Cardiac fibroblast (primary cell): ENCODE results near the gene PGAM2.

Experiments used
- DNase-seq, 2 donors: peaks; one replicate each; pipeline versions ENCODE4 v3.0.0 to v3.0.0-alpha.2; 2010; ENCODE audit warnings: low read depth in 2 of 2
- H3K4me3 ChIP-seq, 2 donors: replicated peaks in 1 of 2; 1 replicate in 1 of 2; 2 replicates in 1 of 2; pipeline ENCODE4 v1.5.1; 2011; ENCODE audit warnings: low read depth in 2 of 2, low read length in 2 of 2, mild to moderate bottlenecking in 2 of 2, moderate library complexity in 1 of 2
- TF ChIP-seq, protein P1 (sequence below): IDR thresholded peaks from one replicate; pipeline ENCODE4 v1.5.1; 2011; ENCODE audit warnings: low read depth, mild to moderate bottlenecking, low read length, inconsistent platforms

PGAM2 gene

DNA sequence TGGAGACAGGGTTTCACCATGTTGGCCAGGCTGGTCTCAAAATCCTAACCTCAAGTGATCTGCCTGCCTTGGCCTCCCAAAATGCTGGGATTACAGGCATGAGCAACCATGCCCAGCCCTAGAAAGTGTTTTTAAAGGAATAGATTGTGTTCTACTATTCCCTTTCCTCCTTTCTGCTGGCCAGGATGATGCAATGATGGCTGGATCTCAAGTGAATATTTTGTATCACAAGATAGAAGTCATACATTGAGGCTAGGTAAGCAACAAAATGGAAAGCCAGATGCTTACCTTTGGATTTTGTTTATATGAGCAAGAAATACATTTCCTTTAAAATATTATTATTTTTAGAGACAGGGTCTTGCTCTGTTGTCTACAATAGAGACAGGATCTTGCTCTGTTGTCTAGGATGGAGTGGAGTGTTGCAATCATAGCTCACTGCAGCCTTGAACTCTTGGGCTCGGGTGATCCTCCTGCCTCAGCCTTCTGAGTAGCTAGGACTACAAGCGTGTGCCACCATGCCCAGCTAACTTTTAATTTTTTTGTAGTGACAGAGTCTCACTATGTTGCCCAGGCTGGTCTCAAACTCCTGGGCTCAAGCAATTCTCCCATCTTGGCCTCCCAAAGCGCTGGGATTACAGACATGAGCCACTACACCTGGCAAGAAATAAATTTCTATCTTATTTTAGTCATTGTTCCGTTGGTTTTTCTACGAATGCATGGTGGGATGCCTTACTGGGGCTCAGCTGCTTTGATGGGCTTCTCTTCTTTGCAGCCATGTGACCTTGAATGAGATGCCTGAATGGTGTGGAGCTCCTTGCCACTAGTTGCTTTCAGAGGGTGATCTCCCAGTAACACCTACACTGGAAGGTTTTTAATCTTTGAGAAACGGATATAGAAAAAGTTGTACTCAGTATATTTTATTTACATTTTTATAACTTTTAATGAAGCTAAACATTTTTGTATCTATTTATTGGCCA is 33.0 kb upstream of the PGAM2 start:
- DNase-seq, result no peak
- no peak overlapping the region for H3K4me3 ChIP-seq
- TF ChIP-seq, protein P1, sequence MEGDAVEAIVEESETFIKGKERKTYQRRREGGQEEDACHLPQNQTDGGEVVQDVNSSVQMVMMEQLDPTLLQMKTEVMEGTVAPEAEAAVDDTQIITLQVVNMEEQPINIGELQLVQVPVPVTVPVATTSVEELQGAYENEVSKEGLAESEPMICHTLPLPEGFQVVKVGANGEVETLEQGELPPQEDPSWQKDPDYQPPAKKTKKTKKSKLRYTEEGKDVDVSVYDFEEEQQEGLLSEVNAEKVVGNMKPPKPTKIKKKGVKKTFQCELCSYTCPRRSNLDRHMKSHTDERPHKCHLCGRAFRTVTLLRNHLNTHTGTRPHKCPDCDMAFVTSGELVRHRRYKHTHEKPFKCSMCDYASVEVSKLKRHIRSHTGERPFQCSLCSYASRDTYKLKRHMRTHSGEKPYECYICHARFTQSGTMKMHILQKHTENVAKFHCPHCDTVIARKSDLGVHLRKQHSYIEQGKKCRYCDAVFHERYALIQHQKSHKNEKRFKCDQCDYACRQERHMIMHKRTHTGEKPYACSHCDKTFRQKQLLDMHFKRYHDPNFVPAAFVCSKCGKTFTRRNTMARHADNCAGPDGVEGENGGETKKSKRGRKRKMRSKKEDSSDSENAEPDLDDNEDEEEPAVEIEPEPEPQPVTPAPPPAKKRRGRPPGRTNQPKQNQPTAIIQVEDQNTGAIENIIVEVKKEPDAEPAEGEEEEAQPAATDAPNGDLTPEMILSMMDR, result no peak

DNA sequence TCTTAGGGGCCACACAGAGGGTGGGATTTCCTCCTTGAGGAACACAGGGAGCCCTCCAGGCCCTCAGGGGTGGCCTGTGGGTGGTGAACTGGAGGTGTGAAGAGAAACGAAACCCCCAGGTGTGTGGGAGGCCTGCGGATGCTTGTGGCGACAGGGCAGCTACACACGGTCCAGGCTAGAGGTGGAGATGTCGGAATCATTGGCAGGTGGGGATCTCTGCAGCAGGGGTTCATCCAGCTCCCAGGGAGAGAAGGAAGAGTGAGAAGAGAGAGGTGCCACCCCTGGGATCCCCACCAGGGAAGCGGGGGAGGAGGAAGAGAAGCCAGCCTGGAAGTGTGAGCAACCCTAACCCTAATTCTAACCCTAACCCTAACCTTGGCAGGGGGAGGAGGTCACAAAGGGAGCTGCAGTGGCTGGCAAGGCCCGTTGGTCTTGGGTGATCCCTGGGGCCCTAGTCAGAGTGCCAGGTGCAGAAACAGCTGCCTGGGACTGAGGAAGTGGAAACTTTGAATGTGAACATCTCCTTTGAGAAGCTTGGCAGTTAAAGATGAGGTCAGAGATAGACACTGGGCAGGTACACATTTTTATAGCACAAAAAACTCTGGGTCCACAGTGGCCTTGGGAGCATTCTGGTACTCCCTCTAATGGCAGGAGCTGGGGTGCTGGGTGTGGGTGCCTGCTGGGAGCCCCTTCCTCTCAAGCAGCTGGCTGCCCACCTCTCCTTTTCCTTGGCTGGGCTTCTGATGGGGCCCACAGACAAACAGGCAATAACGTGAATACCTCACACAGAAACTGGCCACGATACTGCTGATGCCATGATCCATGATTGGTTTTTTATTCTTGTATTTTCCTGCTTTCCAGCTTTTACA is 31.9 kb upstream of the PGAM2 start:
- DNase-seq, result no peak
- TF ChIP-seq, protein P1, result no peak
- no peak overlapping the region for H3K4me3 ChIP-seq

DNA sequence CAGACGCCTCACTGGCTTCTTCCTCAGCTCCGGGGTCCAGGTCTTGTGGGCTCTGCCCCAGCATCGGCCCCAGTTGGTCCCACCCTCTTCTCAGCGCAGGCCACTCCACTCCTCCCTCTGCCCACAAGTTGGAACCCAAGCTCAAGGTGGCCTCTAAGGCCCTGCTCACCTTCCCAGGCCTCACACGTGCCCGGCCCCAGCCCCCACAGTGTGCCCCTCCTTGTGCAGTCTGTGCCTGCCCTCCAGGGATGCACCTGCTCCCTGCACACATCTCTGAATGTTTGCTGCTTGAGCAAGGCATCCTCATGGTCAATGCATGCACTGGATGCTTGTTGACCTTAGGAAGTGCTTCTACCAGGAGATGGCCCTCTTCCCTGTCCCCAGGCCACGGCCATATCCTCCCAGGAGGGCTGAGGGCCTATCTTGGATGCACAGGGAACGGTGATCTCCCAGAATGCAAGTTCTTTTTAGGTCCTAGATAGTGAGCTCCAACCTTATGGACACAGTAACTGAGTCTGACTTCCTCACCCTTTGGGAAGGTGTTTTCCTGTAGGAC is 31.0 kb upstream of the PGAM2 start:
- TF ChIP-seq, protein P1, result no peak
- H3K4me3 ChIP-seq, result no peak overlapping the region
- no peak for DNase-seq

DNA sequence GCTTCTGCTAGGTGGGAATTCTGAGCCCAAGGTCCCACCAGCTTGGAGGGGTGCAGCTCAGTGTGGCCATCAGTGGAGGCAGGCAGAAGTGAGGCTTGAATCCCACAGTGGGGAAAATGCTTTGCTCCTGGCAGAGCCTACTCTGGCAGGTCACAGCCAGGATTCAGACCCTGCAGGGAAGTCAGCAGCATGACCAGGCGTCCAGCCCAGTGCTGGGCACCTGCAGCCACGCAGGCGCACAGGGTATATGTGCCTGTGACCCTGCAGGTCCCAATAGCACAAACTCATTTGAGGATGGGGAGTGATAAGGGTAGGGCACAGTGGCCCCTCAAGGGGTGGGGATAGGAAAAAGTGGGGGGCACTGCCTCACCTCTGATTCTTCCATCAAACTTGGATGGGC is 30.4 kb upstream of the PGAM2 start:
- no peak overlapping the region for H3K4me3 ChIP-seq
- DNase-seq, result no peak
- TF ChIP-seq, protein P1, result no peak

DNA sequence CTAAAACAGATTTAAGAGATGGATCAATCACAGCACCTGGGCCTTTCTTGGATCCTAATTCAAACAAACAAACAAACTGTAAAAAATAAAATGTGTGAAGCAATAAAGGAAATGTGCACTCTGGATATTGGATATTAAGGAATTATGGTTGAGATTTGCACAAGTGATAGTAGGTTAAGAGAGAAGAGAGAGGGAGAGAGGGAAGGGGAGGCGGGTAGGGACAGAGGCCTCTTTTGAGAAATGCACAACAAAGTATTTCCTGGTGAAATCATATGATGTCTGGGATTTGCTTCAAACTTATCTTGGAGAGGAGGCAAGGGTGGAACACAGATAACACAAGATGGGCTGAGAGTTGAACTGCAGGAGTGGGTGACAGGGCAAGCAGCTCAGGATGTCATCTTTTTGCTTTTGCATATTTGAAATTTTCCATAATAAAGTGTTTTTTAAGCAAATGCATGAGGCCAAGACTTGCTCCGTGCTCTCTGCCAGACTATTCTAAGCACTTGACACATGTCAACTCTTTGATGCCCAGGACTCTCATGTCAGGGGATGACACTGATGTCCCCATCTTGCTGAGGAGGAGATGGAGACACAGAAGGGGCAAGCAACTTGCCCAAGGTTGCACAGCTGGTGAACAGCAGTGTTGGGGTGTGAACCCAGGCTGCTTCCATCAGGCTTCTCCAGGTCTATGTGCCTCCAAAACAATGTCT is 29.7 kb upstream of the PGAM2 start:
- peak in 1 of 2 donors; percentile 48 for DNase-seq
- no peak overlapping the region for H3K4me3 ChIP-seq
- TF ChIP-seq, protein P1, result no peak

DNA sequence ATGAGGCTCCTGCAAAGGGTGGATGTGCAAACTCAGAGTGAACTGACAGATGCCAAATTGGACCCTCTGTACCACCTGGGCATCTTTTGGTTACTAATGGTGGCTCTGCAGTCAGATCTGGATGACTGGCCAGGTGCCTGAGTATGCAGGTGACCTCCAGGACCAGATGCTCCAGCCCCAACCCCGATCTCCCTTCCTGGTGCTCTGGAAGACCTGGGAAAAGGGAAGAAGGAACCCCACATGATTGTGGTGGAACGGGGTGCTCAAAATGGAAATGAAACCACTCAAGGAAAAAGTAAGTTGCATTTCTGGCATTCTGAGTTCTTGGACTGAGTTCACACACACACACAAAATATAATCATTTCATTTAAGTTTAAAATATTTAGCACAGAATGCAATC is 29.0 kb upstream of the PGAM2 start:
- H3K4me3 ChIP-seq, result no peak overlapping the region
- TF ChIP-seq, protein P1, result no peak
- DNase-seq, result no peak
